GM19351 (cell line): ENCODE data around the gene GPR18.
"Not testable (repeated sequence)": the region's sequence is repeated elsewhere in the genome, so short reads cannot be mapped to it uniquely, and the experiment has no call there.

Experiments used
- ATAC-seq: cut with Tn5 transposase; IDR thresholded peaks from one replicate; pipeline ENCODE4 v1.9.1; 2021; ENCODE audit warnings: mild to moderate bottlenecking, moderate library complexity; ENCODE audit not compliant: unreplicated experiment

GPR18 gene

GRCh38 chr13:99211421-99212035 is 46.7 kb downstream of the GPR18 start:
- ATAC-seq, result no peak

DNA sequence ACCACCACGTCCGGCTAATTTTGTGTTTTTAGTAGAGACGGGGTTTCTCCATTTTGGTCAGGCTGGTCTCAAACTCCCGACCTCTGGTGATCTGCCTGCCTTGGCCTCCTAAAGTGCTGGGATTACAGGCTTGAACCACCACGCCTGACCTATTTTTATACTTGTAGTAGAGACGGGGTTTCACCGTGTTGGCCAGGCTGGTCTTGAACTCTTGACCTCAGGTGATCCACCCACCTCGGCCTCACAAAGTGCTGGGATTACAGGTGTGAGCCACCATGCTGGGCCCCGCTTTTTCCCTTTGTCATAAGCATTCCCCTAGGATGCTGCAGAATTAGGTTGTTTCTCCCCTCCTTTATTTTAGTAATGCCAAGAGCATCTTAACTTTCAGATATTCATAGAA is 47.6 kb downstream of the GPR18 start:
- not testable (repeated sequence) for ATAC-seq

DNA sequence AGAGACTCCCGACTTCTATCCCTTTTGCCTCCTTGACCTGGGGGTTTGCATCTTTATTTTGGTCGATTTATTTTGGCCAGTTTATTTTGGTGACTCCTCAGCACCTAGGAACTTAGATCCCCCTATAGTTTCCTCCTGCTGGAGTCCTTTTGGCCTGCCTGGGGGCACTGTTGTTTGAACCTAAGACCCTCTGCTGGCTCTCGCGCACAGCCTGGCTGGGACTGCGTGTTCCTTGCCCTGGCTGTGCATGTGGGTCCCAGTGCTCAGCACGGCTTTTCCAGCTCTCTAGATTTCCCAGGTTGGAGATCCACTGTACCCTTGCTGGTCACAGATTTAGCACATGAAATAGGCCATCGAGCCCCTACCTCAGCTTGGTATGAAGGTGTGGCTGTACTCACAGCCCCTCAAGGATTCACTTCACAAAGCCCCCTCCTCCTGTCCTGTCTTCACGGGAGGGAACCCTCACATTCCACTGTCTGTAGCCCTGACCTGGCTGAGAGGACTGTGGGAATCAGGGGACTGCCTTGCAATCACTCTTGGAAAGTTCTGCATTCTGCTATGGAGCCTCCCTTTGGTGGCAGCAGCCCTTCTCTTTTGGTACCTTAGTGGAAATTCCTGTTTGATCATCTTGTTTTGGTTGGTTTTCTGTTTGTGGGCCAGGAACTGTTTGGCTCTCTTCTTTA is 49.2 kb downstream of the GPR18 start:
- ATAC-seq, result no peak

- no peak for ATAC-seq
Measured at GRCh38 chr13:99208185-99208584, 50.0 kb downstream of the GPR18 start.

DNA sequence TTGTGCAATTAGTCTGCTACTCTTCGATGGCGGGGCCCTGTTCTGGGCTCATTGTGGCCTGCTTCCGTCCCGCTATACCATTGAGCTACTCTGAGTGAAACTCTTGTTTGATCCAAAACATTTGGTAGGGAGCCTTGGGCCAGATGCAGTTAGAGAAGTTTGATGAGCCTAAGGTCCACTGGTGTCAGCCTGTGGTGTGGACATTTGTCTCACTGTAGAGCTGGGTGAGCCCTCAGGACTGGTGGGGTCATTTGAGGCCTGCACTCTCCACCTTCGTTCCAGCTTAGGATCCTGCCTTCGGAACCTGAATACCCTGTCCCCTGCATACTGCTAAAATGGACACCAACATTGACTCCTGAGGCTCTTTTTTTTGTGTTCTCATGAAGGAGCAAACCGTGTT is 50.7 kb downstream of the GPR18 start:
- ATAC-seq, result no peak

DNA sequence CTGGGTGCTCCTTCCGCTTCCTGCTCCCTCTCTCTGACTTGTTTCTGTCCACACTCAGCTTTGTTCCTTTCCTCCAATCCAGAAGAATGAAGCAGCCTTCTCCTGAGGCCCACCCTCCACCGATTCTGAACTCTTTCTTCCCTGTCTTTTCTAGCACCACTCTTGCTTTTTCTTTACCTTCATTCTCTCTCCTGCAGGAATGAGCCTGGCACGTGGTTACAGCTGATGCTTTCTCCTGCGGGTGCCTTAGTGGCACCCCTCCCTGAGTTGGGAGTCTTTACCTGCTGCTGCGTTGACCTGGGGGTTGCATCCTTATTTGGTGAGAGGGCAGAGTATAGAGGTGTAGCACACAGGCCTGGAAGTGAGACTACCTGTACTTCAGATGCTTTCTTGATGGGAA is 51.3 kb downstream of the GPR18 start:
- no peak for ATAC-seq

- ATAC-seq, result no peak
Measured at GRCh38 chr13:99206226-99206625, 52.0 kb downstream of the GPR18 start.

DNA sequence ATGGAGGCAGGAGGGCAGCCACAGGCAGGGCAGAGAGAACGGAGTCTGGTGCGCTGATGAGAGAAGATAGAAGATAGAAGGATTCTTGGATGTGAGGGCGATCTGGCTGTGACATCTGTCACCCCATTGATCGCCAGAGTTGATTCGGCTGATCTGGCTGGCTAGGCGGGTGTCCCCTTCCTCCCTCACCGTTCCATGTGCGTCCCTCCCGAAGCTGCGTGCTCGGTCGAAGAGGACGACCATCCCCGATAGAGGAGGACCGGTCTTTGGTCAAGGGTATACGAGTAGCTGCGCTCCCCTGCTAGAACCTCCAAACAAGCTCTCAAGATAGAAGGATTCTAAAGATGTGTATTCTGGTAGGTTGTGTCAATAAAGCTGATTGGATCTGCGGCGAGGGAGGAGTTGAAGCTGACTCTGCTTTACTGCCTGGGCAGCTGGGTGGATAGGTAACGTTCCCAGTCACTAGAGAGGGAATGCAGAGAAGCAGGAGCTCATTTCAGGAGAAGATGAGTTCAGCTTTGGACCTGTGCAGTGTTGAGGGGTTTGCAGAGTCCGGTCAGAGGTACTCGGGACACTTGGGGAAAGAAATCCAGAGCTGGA is 52.5 kb downstream of the GPR18 start:
- ATAC-seq, result no peak
